Posterior cingulate gyrus (tissue), 11 donors: Measurements from ENCODE around the gene NOLC1.

Experiments
- DNase-seq, 10 donors: peaks; one replicate each; pipeline versions ENCODE4 v3.0.0 to v3.0.0-alpha.2; 2020 to 2021; ENCODE audit warnings: mixed read lengths in 3 of 10
- intact Hi-C: fragments of 100-400 bp; cut with DNase I; formaldehyde crosslinking; loops from one replicate; pipeline ENCODE4 v1.15.1; 2023

NOLC1 gene

GRCh38 chr10:102120991-102121738 is 31.0 kb upstream of the NOLC1 start:
- DNase-seq: peak in 9 of 10 donors; percentile 24 to 95 (median 69)
- intact Hi-C loops: loop anchor here (2.0 kb wide), 1 partner anchor 56 kb away; the partner anchor contains the start of gene HPS6

GRCh38 chr10:102121739-102122372 is 30.3 kb upstream of the NOLC1 start:
- intact Hi-C loops: loop anchor here (2.0 kb wide), 1 partner anchor 57 kb away; the partner anchor contains the start of gene HPS6
- DNase-seq: peak in 3 of 10 donors; percentile 32 to 65 (median 60)

- intact Hi-C loops: no loop called here
These were observed 29.7 kb upstream of the NOLC1 start for GRCh38 chr10:102122450-102122849.

GRCh38 chr10:102123223-102123622 is 29.0 kb upstream of the NOLC1 start:
- intact Hi-C loops: no loop called here
- no peak for DNase-seq

More at GRCh38 chr10:102122450-102122849, 29.7 kb upstream of the NOLC1 start:
- DNase-seq: no peak

DNA sequence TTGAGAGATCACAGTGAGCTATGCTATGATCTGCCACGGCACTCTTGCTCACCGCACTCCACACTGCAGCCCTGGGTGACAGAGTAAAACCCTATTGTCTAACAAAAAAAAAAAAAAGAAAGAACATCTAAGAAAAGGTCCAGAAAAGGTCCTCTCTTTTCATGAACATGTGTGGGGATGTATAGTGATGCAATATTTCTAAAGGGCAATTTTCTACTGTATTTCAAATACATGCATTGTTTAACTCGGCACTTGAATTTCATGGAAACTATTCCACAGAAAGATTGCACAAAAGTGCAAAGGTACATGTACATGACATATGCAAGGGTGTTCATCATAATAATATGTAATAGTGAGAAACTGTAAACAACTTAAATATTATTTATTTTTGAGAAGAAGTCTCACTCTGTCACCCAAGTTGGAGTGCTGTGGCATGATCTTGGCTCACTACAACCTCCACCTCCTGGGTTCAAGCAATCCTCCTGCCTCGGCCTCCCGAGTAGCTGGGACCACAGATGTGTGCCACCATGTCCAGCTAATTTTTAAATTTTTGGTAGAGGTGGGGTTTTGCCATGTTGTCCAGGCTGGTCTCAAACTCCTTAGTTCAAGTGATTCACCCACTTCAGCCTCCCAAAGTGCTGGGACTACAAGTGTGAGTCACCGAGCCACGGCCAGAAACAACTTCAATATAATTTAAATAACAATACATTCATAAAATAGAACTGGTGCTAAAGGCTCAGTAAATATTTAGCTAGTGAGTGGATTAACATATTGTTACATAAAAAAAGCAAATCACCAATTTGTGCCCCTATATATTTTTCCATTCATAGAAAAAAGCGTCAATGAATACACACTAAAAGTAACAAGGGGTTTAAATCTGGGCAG is 20.7 kb upstream of the NOLC1 start:
- DNase-seq: peak in 1 of 10 donors; percentile 61
- intact Hi-C loops: no loop called here

DNA sequence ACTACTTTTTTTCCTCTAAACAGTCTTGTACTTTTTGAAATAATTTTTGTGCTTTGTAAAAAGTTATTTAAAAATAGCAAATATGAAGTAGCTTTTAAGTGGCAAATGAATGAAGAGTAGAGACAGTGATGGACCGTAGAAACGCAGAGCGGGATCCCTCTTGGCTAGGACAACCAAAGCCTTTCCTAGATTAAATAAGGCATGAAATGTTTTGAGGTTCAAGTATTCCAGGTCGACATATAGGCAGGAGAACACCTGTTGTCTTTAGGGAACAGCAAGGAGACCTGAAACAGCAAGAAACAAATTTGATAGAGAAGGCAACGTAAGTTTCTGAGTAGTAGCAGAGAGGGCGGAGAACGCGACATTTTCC is 20.0 kb upstream of the NOLC1 start:
- DNase-seq: no peak
- intact Hi-C loops: no loop called here

- peak; percentile 96 to 100 (median 99) for DNase-seq
- intact Hi-C loops: loop anchor here (1.0 kb wide), 1 partner anchor 20 kb away; the partner anchor contains the start of gene NOLC1
These were observed 19.4 kb upstream of the NOLC1 start, which contains the start of gene PPRC1 for GRCh38 chr10:102132563-102133372. TSS of gene PPRC1 (plus strand) at chr10:102133040. CDS start at chr10:102133069, 29 bp downstream.

- peak; percentile 48 to 95 (median 69) for DNase-seq
- intact Hi-C loops: loop anchor here (1.0 kb wide), 1 partner anchor 19 kb away; the partner anchor contains the start of gene NOLC1
These were observed 18.6 kb upstream of the NOLC1 start for GRCh38 chr10:102133373-102134195.

GRCh38 chr10:102134416-102134815 is 17.8 kb upstream of the NOLC1 start:
- intact Hi-C loops: no loop called here

GRCh38 chr10:102135956-102136526 is 16.1 kb upstream of the NOLC1 start:
- peak in 1 of 10 donors; percentile 13 for DNase-seq
- intact Hi-C loops: no loop called here

More at GRCh38 chr10:102134416-102134815, 17.8 kb upstream of the NOLC1 start:
- DNase-seq: peak in 1 of 10 donors; percentile 3

DNA sequence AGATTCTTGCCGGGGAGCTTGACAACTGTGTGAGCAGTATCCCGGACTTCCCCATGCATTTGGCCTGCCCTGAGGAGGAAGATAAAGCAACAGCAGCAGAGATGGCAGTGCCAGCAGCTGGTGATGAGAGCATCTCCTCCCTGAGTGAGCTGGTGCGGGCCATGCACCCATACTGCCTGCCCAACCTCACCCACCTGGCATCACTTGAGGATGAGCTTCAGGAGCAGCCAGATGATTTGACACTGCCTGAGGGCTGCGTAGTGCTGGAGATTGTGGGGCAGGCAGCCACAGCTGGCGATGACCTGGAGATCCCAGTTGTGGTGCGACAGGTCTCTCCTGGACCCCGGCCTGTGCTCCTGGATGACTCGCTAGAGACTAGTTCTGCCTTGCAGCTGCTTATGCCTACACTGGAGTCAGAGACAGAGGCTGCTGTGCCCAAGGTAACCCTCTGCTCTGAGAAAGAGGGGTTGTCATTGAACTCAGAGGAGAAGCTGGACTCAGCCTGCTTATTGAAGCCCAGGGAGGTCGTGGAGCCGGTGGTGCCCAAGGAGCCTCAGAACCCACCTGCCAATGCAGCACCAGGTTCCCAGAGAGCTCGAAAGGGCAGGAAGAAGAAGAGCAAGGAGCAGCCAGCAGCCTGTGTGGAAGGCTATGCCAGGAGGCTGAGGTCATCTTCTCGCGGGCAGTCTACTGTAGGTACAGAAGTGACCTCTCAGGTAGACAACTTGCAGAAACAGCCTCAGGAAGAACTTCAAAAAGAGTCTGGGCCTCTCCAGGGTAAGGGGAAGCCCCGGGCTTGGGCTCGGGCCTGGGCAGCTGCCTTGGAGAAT is 12.7 kb upstream of the NOLC1 start:
- intact Hi-C loops: no loop called here
- DNase-seq: peak in 1 of 10 donors; percentile 58

- intact Hi-C loops: no loop called here
- DNase-seq: peak in 1 of 10 donors; percentile 58
These were observed 12.0 kb upstream of the NOLC1 start for GRCh38 chr10:102140218-102140617.

DNA sequence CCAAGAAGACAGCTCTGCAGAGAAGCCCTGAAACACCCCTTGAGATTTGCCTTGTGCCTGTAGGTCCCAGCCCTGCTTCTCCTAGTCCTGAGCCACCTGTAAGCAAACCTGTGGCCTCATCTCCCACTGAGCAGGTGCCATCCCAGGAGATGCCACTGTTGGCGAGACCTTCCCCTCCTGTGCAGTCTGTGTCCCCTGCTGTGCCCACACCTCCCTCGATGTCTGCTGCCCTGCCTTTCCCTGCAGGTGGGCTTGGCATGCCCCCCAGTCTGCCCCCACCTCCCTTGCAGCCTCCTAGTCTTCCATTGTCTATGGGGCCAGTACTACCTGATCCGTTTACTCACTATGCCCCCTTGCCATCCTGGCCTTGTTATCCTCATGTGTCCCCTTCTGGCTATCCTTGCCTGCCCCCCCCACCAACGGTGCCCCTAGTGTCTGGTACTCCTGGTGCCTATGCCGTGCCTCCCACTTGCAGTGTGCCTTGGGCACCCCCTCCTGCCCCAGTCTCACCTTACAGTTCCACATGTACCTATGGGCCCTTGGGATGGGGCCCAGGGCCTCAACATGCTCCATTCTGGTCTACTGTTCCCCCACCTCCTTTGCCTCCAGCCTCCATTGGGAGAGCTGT is 11.2 kb upstream of the NOLC1 start:
- intact Hi-C loops: no loop called here
- peak in 1 of 10 donors; percentile 59 for DNase-seq

- DNase-seq: no peak
- intact Hi-C loops: no loop called here
These were observed 10.5 kb upstream of the NOLC1 start for GRCh38 chr10:102141583-102142107.

- intact Hi-C loops: no loop called here
- no peak for DNase-seq
These were observed 5.2 kb upstream of the NOLC1 start for GRCh38 chr10:102146971-102147428.

DNA sequence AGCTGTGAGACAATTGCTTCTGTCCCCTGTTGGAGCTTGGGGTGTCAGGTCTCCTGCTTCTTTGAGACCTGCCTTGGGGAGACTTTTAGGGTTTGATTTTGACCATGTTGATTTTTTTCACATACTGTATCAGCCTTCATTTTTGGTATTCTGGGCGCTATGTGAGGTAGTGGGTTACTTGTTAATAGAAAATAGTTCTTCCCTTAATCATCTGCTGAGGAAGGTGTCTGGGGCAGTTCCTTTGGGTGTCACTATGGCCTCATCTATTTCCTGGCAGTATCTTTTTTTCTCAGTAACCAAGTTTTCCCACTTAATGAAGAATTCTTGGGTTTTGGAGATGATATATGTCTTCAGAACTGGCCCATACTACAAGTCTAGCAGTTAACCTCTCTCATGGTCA is 4.6 kb upstream of the NOLC1 start:
- intact Hi-C loops: no loop called here
- DNase-seq: no peak

- DNase-seq: no peak
- intact Hi-C loops: no loop called here
These were observed 3.9 kb upstream of the NOLC1 start for GRCh38 chr10:102148275-102148674.
